HuH-7.5 (cell line): ENCODE data around the gene LRRC63.
"Not testable (repeated sequence)": the region's sequence is repeated elsewhere in the genome, so short reads cannot be mapped to it uniquely, and the experiment has no call there.

Source experiments
- DNase-seq: peaks from one replicate; pipeline ENCODE4 v3.0.0; 2011; ENCODE audit warnings: low spot score

The LRRC63 gene

DNA sequence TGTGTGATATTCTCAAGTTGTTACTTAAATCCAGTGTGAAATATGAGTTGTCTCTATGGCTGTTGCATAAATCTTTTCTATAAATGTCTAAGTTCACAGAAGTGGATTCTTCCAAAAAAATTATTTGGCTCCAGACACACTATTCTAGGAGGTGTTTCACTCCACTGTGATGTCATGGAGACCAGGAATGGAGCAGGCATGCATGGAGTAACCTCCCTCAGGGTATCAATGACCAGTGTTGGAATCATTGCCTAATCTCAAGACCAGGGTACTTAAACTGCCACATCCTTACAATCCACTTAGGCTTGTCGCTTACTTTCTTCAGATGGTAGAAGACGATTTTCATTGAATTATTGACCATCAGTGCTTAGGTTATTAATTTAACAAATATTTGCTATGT, 55.4 kb downstream of the LRRC63 start:
- no peak for DNase-seq

DNA sequence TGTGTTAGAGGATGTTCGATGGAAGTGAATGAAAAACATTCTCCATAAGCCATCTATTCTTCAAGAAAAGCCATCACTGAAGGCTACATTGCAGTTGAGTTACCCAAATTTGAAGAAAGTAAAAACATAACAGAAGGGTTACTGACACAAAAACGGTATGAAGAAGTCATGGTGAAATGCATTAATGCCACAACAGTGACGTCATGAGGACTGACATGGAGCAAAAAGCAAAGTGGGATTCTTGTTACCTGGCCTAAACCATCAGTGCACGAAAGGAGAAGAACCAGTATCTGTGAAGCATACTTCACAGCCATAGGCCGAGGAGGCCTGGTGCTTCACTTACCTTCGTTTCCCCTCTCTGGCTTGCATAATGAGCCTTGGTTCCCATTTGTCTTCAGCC, 58.7 kb downstream of the LRRC63 start:
- DNase-seq, result no peak

DNA sequence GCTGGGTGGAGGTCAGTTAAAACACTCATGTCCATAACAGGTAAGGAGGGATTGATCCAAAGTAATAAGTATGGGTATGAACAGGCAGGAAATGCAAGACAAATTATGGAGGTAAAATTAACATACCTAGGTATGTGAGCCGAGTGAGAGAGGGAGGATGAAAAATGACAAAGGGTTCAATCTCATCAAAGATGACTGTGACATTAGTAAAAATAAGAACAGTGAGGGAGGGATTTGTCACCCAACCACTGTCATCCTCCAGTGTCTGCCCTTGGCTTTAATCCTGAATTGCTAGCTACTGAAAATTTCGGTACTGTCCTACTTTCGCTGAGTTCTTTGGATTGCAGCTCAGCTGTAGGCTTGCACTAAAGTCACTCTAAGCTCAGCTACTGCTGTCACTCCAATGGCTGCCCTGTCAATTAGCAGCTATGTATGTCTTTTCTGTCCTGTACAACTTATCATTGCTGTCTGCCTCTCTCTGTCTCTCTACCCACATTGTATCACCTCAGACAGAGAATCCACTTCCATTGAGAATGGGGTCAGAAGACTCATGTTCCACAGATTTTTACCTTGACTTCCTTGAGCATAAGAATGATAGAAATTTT, 62.5 kb downstream of the LRRC63 start:
- no peak for DNase-seq

DNA sequence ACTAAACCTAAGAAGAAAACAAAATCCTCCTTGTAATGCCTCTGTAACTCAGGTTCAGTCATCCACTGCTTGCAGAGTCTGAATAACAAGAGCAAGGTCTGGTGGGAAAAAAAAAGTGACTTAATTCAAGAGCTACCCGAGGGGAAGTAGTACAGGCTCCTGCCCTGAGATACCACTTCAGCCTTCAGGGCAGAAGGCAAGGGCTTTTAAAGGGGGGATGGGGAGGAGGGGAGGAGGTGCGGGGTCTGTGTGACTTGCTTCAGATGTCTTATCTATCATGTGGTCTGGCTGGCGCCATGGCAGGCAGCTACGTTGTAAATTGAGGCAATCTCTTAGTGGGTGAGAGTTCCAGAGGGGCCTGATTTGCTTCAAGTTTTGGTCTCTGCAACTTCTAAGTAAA, 66.7 kb downstream of the LRRC63 start:
- no peak for DNase-seq

DNA sequence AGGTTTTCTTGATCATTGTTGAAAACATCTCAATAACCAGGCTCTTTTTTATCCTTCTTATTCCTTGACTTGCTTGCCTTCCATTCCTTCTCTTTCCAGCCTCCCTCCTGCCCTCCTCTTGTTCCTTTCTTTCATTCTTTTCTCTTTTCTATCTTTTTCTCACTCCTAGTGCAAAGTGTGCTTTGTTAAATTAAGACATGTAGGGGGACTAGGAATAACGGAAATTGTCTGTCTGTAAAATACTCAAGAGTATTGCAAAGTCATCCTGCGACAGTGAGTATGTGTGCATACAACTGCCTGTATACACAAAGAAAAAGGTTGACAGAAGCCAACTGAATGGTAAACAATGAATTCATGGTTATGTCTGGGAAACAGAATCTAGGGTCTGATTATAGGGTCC, 70.1 kb downstream of the LRRC63 start:
- DNase-seq, result peak; percentile 20

DNA sequence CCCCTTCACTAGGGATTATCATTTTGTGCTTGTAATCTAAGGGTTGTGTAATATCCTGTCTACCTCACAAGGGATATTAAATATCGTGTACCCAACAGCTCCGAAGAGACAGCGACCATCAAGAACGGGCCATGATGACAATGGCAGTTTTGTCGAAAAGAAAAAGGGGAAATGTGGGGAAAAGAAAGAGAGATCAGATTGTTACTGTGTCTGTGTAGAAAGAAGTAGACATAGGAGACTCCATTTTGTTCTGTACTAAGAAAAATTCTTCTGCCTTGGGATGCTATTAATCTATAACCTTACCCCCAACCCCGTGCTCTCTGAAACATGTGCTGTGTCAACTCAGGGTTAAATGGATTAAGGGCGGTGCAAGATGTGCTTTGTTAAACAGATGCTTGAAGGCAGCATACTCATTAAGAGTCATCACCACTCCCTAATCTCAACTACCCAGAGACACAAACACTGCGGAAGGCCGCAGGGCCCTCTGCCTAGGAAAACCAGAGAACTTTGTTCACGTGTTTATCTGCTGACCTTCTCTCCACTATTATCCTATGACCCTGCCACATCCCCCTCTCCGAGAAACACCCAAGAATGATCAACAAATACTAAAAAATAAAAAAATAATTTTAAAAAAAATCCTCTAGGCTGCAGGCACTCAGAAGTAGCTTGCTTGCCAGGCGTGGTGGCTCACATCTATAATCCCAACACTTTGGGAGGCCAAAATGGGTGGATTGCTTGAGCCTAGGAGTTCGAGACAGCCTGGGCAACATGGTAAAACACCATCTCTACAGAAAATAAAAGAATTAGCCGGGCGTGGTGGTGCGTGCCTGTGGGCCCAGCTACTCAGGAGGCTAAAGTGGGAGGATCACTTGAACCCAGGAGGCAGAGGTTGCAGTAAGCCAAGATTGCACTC, 72.4 kb downstream of the LRRC63 start:
- DNase-seq, result not testable (repeated sequence)

- DNase-seq, result no peak
Observed at GRCh38 chr13:46286972-46287371, 75.2 kb downstream of the LRRC63 start.

GRCh38 chr13:46288570-46289259, 77.0 kb downstream of the LRRC63 start:
- DNase-seq, result no peak

DNA sequence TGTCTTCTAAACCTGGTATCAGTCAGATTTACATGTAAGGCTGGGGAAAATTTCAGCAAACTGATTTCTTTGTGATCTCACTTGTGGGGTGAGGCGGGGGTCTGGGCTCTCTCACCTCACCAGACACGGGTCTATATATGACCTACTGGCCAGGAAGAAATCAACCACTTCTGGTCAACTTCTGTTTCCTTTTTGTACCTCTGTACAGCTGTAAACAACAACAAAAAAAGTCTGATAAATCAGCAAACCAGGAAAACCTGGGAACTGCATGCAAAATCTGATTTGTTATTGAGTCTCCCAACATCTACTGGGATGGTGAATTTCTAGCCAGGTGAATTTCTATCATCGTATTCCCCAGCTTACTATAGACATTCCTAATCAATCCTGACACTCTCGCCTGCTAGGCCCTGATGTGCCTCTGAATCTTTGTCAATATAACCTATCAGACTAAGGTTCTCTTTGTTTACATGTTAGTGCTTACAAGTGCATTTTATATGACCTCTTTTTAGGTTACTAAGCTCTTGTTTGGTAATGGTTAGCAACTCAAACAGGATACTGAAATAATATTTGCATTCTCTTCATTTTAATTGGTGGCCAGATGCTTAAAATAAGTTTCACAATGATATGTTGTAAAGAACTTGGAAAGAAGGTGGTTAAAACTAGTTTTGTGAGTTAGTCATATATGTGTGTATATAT, 77.7 kb downstream of the LRRC63 start:
- no peak for DNase-seq

DNA sequence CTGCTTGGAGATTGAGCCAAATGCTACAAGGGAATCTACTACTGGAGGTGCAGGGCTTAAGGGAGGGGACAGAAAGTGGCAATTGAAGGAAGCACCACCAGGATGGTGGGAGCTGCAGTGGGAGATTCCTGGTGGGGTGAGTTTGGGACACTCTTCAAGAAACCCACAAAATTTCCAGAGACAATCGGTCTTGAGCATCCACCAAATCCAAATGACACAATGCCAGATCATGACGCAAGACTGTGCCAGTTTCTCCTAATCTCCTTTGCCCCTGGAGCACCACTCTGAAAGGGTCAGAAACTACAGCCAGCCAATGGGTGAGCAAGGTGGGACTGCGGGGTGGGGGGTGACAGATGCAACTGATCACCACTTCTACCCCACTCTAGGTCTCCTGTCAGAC, 78.7 kb downstream of the LRRC63 start:
- DNase-seq, result no peak

DNA sequence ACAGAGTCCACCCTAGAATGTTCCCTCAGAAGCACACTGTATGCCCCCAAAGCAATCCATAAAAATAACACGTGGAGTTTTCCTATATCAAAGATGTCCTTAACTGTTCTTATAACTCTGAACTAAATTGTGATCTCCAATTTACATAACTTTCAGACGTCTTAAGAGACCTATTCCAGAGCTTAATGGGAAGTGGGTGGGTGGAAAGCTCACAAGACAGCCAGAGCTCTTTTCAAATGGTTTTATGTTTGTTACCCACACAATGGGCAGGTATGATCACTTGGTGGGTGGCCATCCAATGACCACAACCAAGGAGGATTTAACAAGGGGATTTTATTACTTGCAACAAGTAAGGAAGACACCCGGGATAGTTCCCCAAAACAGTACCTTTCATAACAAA, 81.7 kb downstream of the LRRC63 start:
- no peak for DNase-seq

DNA sequence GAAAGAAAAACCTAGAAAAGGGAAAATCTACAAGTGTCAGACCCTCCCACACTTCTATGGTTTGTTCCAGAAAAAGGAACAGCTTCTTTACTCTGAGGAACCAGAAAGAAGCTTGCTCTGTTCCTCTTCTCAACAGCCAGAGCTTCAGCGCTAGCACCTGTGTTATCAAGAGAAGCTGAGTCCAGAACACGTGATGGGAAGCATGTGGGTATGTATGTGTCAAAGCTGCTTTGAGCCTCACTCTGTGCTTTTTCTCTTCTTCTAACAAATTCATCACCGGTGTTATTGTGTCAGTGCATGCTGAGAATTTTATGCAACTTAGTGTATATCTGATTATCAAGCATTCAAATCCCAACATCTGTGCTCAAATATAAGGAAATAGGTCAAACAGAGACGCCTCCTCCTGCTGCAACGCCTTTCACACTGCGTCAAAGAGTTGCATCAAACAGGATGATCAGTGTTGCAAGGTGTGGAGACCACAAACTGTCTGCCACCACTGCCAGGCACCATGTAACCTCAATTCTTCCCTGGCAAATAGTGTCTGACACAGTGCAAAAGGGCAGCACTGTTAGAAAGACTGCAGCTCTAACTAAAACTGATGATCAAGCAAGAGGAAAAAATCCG, 83.9 kb downstream of the LRRC63 start:
- DNase-seq, result no peak

GRCh38 chr13:46296115-46296822, 84.5 kb downstream of the LRRC63 start:
- no peak for DNase-seq

GRCh38 chr13:46296921-46297320, 85.2 kb downstream of the LRRC63 start:
- DNase-seq, result no peak

GRCh38 chr13:46297361-46297811, 85.7 kb downstream of the LRRC63 start:
- DNase-seq, result no peak

DNA sequence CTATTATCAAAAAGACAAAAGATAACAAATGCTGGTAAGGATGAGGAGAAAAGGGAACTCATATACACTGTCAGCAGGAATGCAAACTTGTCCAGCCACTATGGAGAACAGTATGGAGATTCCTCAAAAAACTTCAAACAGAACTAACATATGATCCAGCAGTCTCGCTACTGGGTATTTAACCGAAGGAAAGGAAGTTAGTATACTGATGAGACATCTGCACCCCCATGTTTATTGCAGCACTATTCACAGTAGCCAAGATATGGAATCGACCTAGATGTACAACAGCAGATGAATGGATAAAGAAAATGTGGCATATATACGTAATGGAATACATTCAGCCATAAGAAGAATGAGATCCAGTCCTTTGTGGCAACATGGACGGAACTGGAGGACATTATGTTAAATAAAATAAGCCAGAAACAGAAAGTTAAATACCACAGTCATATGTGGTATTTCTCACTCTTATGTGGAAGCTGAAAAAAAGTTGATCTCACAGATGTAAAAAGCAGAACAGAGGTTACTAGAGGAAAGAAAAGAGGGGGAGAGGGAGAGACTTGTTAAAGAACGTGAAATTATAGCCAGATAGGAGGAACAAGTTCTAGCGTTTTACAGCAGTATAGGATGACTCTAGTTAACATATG, 92.1 kb downstream of the LRRC63 start:
- no peak for DNase-seq

GRCh38 chr13:46304546-46304945, 92.8 kb downstream of the LRRC63 start:
- DNase-seq, result no peak

- DNase-seq, result no peak
Observed at GRCh38 chr13:46307554-46307953, 95.8 kb downstream of the LRRC63 start.

DNA sequence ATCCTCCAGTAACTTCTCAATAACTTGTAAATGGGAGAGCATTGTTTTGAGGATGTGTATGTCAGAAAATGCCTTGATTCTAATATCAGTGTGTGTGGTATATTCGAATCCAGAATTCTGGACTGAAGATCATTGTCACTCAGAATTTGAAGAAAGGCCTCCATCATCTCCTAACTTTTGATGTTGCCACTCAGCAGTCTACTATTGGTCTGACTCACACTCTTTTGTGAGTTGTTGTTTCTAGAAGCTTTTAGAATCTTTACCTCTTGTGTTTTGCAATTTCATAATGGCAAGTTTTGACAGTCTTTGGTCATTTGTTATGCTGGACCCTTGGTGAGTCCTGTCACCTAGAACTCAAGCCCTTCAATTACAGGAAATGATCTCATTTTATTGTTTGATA, 98.3 kb downstream of the LRRC63 start:
- no peak for DNase-seq

DNA sequence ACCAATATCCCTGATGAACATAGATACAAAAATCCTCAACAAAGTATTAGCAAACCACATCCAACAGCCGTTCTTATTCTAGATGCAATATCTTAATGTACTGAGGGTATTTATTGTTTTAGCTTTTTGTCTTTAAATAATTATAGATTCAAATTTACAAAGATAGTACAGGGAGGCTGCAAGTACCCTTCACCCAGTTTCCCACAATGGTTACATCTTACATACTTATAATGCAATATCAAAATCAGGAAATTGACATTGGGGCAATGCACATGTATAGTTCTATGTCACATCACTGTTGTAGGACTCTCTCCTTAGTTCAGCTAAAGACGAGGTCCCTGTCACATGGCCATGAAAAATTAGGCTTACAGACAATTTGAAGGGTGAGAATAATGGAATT, 99.5 kb downstream of the LRRC63 start:
- no peak for DNase-seq

DNA sequence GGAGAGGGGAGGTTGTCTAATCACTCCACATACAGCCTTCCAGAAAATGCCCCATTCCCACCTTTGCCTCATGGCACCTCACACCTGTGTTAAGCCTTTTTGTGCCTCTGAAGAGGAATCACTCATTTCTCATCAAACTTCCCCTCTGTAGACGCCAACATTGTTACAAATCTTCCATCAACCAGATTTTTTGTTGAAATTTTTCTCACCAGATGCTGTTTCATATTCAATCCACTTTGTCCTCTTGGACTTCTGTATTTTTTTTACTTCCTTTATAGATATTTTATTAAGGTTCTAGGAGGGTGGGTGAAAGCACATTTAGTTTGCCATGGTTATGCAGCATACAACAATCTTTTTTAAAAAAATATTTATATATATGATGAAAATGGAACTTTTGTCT, 101.3 kb downstream of the LRRC63 start:
- no peak for DNase-seq
